Ovary (tissue), 9 donors: ENCODE data around the gene SLC23A2. TPM values are rescaled to one million over a fixed set of nuclear protein-coding genes. Genes with fewer than 3 reads are reported as not detected.

ENCODE experiments used
- DNase-seq, 5 donors: peaks; one replicate each; pipeline ENCODE4 v3.0.0-alpha.2; 2019 to 2020
- H3K27ac ChIP-seq, 2 donors: fragments of 200-600 bp; one replicate each; pipeline versions ENCODE4 v1.5.1 to v1.8.0; 2019 to 2022
- H3K27me3 ChIP-seq: fragments of 200-600 bp; one replicate; pipeline ENCODE4 v1.8.0; 2022
- H3K36me3 ChIP-seq: fragments of 200-600 bp; sonication (generic); one replicate; pipeline ENCODE4 v1.5.1; 2019
- H3K4me1 ChIP-seq: one replicate; pipeline ENCODE4 v1.8.1; 2013; ENCODE audit warnings: mild to moderate bottlenecking, moderate library complexity; ENCODE audit not compliant: insufficient read depth
- H3K4me3 ChIP-seq: fragments of 200-600 bp; sonication (generic); one replicate; pipeline ENCODE4 v1.5.1; 2017
- H3K9me3 ChIP-seq, 2 donors: fragments of 200-600 bp in 1 of 2; sonication (generic) in 1 of 2; one replicate each; pipeline versions ENCODE4 v1.5.1 to v1.8.1; 2013 to 2019; ENCODE audit warnings: mild to moderate bottlenecking in 1 of 2, moderate library complexity in 1 of 2
- EP300 ChIP-seq: sonication (generic); formaldehyde crosslinking; IDR thresholded peaks from one replicate; pipeline ENCODE4 v1.6.1; 2017; ENCODE audit warnings: antibody characterized with exemption
- POLR2A ChIP-seq: fragments of 450-650 bp; IDR thresholded peaks from one replicate; pipeline ENCODE4 v1.6.1; 2017; ENCODE audit warnings: antibody characterized with exemption, mild to moderate bottlenecking, moderate library complexity
- WGBS, 3 donors: extraction: QIAGEN DNeasy Blood & Tissue Kit in 1 of 3; methylation state at CpG; one replicate each; pipeline versions ENCODE4 v1.1.5 to v1.1.7; 2013 to 2017; 5-methylcytosine and 5-hydroxymethylcytosine counted together
- intact Hi-C, 4 donors: fragments of 100-400 bp; cut with DNase I; formaldehyde crosslinking; loops; one replicate each; pipeline versions ENCODE4 v1.11.0 to v1.15.1; 2022 to 2023
- polyA plus RNA-seq, 2 donors: library from polyadenylated mRNA; stranded (reverse); fragments of 200-250 nt in 1 of 2; fragments of 350-450 nt in 1 of 2; fragmentation: Illumina TruSeq in 1 of 2; extraction: RNeasy Lipid Tissue Mini Kit (QIAGEN cat#74804) in 1 of 2; gene quantifications; one replicate each; pipeline ENCODE4 v1.2.3, GENCODE V29; 2013 to 2014
- total RNA-seq, 7 donors: library from RNA; depleted of rRNA in 2 of 7; stranded (reverse); fragments of >200 nt in 2 of 7; fragmentation: NEBNext Ultra II Directional in 3 of 7; extraction: Animal tissue kit (Norgen Biotek cat#: 25700) in 3 of 7; gene quantifications; one replicate each; pipeline versions ENCODE4 v1.1.0 to v1.2.4, GENCODE V29; 2016 to 2023
- TF ChIP-seq, protein P1 (sequence below), 3 donors: fragments of 450-650 bp in 2 of 3; fragments of 200-600 bp in 1 of 3; IDR thresholded peaks; one replicate each; pipeline versions ENCODE4 v1.5.1 to v1.8.0; 2016 to 2022; ENCODE audit warnings: antibody characterized with exemption in 3 of 3, mild to moderate bottlenecking in 1 of 3
- donor health status: DM: no; HTN: no; CAD: no; lungs with moderate emphysema.
- donor health status: DM: no; HTN: no; CAD: no.
- donor health status: Bipolar disorder and iron deficiency.
- donor health status: DM: yes; HTN: yes; CAD: no.
- donor health status: DM: no; HTN: no; CAD: no.
- donor health status: DM: yes; HTN: yes; CAD: no.

SLC23A2 gene
- total and polyA plus RNA-seq, 9 donors = 28.7 to 95.6 (median 61.0) TPM

GRCh38 chr20:4837760-4838159 is 163.6 kb downstream of the SLC23A2 start:
- Histone ChIP-seq H3K4me3 (no peak overlapping the region), H3K4me1 (peaks cover 17% of the 10 kb centered on the region), H3K27me3 (no peaks in the 10 kb centered on the region), H3K27ac (no peak overlapping the region), H3K9me3 (no peaks in the 10 kb centered on the region), H3K36me3 (no peaks in the 10 kb centered on the region)
- 62 to 82% (median 64%) methylated on average over 2 of the region's 2 CpGs for whole genome bisulfite sequencing, 3 donors
- no peak for DNase-seq
- TF ChIP-seq EP300 = no peak
- no peak for TF ChIP-seq POLR2A
- TF ChIP-seq, protein P1, sequence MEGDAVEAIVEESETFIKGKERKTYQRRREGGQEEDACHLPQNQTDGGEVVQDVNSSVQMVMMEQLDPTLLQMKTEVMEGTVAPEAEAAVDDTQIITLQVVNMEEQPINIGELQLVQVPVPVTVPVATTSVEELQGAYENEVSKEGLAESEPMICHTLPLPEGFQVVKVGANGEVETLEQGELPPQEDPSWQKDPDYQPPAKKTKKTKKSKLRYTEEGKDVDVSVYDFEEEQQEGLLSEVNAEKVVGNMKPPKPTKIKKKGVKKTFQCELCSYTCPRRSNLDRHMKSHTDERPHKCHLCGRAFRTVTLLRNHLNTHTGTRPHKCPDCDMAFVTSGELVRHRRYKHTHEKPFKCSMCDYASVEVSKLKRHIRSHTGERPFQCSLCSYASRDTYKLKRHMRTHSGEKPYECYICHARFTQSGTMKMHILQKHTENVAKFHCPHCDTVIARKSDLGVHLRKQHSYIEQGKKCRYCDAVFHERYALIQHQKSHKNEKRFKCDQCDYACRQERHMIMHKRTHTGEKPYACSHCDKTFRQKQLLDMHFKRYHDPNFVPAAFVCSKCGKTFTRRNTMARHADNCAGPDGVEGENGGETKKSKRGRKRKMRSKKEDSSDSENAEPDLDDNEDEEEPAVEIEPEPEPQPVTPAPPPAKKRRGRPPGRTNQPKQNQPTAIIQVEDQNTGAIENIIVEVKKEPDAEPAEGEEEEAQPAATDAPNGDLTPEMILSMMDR (IDR thresholded peaks at IDR 0.05) = no peak
- intact Hi-C loops = no loop called here

DNA sequence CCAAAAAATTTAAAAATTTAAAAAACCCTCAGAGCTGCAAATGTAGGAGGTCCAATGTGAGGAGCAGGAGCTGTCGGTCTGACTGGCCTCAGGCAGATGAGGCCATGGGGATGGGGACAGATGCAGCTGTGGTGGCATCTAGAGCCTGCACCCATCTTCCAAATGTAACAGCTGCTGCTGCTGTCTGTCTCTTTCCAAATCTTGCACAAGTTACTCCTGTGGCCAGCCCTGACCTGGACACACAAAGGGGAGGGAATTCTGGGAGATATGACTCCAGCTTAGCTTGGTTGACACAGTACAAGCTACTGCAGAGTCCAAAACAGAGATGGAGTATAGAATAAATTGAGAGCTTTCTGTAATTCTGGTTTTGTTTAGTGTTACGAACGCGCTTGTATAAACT is 164.4 kb downstream of the SLC23A2 start:
- DNase-seq = peak in 2 of 5 donors; percentile 34 to 36
- no peak overlapping the region for H3K4me3 ChIP-seq
- intact Hi-C loops = no loop called here
- no peaks in the 10 kb centered on the region for H3K9me3 ChIP-seq
- no peaks in the 10 kb centered on the region for H3K27me3 ChIP-seq
- 12 to 21% (median 18%) methylated on average over 4 of the region's 4 CpGs for WGBS, 3 donors
- H3K27ac ChIP-seq = no peak overlapping the region
- peaks cover 17% of the 10 kb centered on the region for H3K4me1 ChIP-seq
- TF ChIP-seq, protein P1 (IDR thresholded peaks at IDR 0.05) = no peak
- TF ChIP-seq POLR2A (no peak), EP300 (no peak)
- H3K36me3 ChIP-seq = no peaks in the 10 kb centered on the region

DNA sequence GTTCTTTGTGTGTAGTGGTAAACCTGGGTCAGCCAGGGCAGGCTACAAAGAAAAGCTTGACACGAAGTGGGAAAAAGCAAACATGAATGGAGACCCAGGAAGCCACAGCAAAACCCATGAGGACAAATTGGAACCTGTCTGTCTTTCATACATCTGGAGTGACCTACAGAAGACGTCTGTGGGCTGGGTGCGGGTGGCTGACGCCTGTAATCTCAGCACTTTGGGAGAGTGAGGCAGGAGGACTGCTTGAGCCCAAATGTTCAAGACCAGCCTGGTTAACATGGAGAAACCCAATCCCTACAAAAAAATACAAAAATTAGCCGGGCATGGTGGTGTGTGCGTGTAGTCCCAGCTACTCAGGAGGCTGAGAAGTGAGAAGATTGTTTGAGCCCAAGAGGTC is 164.8 kb downstream of the SLC23A2 start:
- no peak overlapping the region for H3K27ac ChIP-seq
- H3K36me3 ChIP-seq = no peaks in the 10 kb centered on the region
- intact Hi-C loops = no loop called here
- no peak overlapping the region for H3K4me3 ChIP-seq
- no peak for TF ChIP-seq POLR2A
- no peak for TF ChIP-seq EP300
- TF ChIP-seq, protein P1 (IDR thresholded peaks at IDR 0.05) = no peak
- H3K4me1 ChIP-seq = peaks cover 17% of the 10 kb centered on the region
- H3K27me3 ChIP-seq = no peaks in the 10 kb centered on the region
- 50 to 53% (median 51%) methylated on average over 6 of the region's 6 CpGs for WGBS, 3 donors
- no peak for DNase-seq
- no peaks in the 10 kb centered on the region for H3K9me3 ChIP-seq

DNA sequence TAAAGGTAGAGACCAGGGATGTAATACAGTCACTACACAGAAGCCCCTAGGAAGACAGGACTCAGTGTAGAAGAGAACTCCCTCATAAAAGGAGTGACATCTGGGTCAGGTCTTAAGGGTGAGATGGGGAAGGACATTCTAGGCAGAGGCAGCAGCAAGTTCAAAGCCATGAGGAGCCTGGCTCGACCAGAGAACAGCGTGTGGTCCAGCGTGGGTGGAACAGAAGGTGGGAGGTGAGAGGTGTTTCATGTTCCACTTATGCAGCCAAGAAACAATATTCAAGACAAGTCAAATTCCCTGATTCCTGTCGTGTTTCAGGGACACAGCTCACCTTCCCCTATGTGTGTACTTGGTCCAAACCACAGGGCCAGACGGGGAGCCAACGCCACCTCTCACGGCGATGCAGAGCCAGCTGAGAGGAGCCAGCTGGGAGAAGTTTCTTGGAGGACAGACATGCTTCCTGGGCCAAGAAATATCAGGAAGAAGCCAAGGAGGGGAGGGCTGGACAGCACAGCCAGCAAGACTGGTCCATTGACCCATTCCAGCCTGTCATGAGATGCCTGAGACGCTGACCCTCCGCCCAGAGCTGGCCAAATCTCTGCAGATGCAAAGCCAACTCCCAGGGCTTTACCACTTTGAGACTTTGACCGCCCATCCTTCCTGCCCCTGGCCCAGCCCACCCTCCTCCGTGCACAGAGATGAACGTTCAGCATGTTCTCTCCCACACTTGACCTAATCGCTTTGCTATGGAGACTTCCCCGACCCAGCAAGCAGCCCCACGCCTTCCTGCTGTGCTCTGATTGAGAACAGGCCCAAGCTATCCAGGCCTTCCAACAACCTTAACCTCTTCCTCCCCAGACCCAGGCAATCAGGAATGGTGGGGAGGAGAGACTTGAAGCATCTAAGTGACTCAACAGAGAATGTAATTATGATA is 165.8 kb downstream of the SLC23A2 start:
- Histone ChIP-seq H3K4me3 (no peak overlapping the region), H3K27ac (peak overlapping the region in 1 of 2 donors; percentile 48), H3K9me3 (no peaks in the 10 kb centered on the region), H3K4me1 (peaks cover 17% of the 10 kb centered on the region), H3K27me3 (no peaks in the 10 kb centered on the region), H3K36me3 (no peaks in the 10 kb centered on the region)
- intact Hi-C loops = no loop called here
- WGBS, 3 donors = 2 to 7% (median 6%) methylated on average over 16 of the region's 16 CpGs
- TF ChIP-seq POLR2A (no peak), EP300 (no peak)
- TF ChIP-seq, protein P1 (IDR thresholded peaks at IDR 0.05) = no peak
- DNase-seq = peak; percentile 66 to 92 (median 86)
